ENCODE data around the gene GPR179.
A peak's percentile ranks its signal among the peaks of the same experiment; 100 is the strongest.
"Not testable (repeated sequence)": the region's sequence is repeated elsewhere in the genome, so short reads cannot be mapped to it uniquely, and the experiment has no call there.

The GPR179 gene

GRCh38 chr17:38320482-38320881 is 23.3 kb downstream of the GPR179 start:
- no peaks in the 10 kb centered on the region for H3K79me2 ChIP-seq (ENCODE audit: low read length)
- H2AFZ ChIP-seq (ENCODE audit: low read depth, low read length), result no peak overlapping the region
- no peak overlapping the region for H3K27ac ChIP-seq (ENCODE audit: low read length)
- H3K4me2 ChIP-seq (ENCODE audit: low read length), result no peak overlapping the region
- H3K4me3 ChIP-seq (ENCODE audit: low read length), result no peak overlapping the region
- H3K27me3 ChIP-seq (ENCODE audit: low read depth, low read length), result no peaks in the 10 kb centered on the region
- no peaks in the 10 kb centered on the region for H3K9me3 ChIP-seq (ENCODE audit: insufficient read depth, low read length)
- H3K36me3 ChIP-seq (replicated peaks; ENCODE audit: low read depth, low read length), result peaks cover 20% of the 10 kb centered on the region
- H3K9ac ChIP-seq (ENCODE audit: low read length), result no peak overlapping the region
- H4K20me1 ChIP-seq (ENCODE audit: insufficient read depth, low read length), result no peaks in the 10 kb centered on the region
- no peak for TF ChIP-seq EZH2phosphoT487 (IDR thresholded peaks at IDR 0.05; ENCODE audit: low read depth)
- no peak for TF ChIP-seq CTCF (IDR thresholded peaks at IDR 0.05; ENCODE audit: low read depth, low read length)
- H3K4me1 ChIP-seq (ENCODE audit: low read length), result no peaks in the 10 kb centered on the region

DNA sequence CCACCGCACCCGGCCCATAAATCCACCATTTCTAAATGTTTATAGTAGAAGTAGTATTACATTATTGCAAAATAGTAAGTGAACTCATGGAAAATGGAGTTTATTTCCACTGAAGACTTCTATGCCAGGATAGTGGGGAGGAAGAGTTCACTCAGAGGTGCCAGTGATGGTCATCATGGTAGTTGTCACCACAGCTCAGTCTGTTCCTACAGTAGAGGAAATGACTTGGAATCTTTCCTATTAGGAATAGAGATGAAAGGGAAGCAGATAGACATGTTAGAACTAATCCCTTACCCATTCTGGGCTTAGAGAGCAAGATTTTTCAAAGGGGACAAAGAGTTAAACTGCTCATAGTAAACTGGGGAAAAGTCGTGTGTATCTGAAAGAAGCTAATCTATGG is 26.7 kb downstream of the GPR179 start:
- no peak overlapping the region for H3K4me2 ChIP-seq (ENCODE audit: low read length)
- no peaks in the 10 kb centered on the region for H3K79me2 ChIP-seq (ENCODE audit: low read length)
- H3K36me3 ChIP-seq (replicated peaks; ENCODE audit: low read depth, low read length), result peaks cover 10% of the 10 kb centered on the region
- no peaks in the 10 kb centered on the region for H3K9me3 ChIP-seq (ENCODE audit: insufficient read depth, low read length)
- no peaks in the 10 kb centered on the region for H3K27me3 ChIP-seq (ENCODE audit: low read depth, low read length)
- H2AFZ ChIP-seq (ENCODE audit: low read depth, low read length), result no peak overlapping the region
- no peak overlapping the region for H3K9ac ChIP-seq (ENCODE audit: low read length)
- H4K20me1 ChIP-seq (ENCODE audit: insufficient read depth, low read length), result no peaks in the 10 kb centered on the region
- H3K27ac ChIP-seq (ENCODE audit: low read length), result no peak overlapping the region
- H3K4me3 ChIP-seq (ENCODE audit: low read length), result no peak overlapping the region
- no peak for TF ChIP-seq CTCF (IDR thresholded peaks at IDR 0.05; ENCODE audit: low read depth, low read length)
- no peaks in the 10 kb centered on the region for H3K4me1 ChIP-seq (ENCODE audit: low read length)

- H4K20me1 ChIP-seq (ENCODE audit: insufficient read depth, low read length), result no peaks in the 10 kb centered on the region
- no peak overlapping the region for H3K4me3 ChIP-seq (ENCODE audit: low read length)
- peaks cover 10% of the 10 kb centered on the region for H3K36me3 ChIP-seq (replicated peaks; ENCODE audit: low read depth, low read length)
- H3K9ac ChIP-seq (ENCODE audit: low read length), result no peak overlapping the region
- no peak overlapping the region for H2AFZ ChIP-seq (ENCODE audit: low read depth, low read length)
- no peaks in the 10 kb centered on the region for H3K4me1 ChIP-seq (ENCODE audit: low read length)
- no peaks in the 10 kb centered on the region for H3K27me3 ChIP-seq (ENCODE audit: low read depth, low read length)
- H3K9me3 ChIP-seq (ENCODE audit: insufficient read depth, low read length), result no peaks in the 10 kb centered on the region
- TF ChIP-seq EZH2phosphoT487 (IDR thresholded peaks at IDR 0.05; ENCODE audit: low read depth) (no peak), CTCF (IDR thresholded peaks at IDR 0.05; ENCODE audit: low read depth, low read length) (no peak)
- no peak overlapping the region for H3K27ac ChIP-seq (ENCODE audit: low read length)
- no peaks in the 10 kb centered on the region for H3K79me2 ChIP-seq (ENCODE audit: low read length)
- H3K4me2 ChIP-seq (ENCODE audit: low read length), result no peak overlapping the region
Observed at GRCh38 chr17:38315497-38315896, 28.3 kb downstream of the GPR179 start.

GRCh38 chr17:38296834-38297517 is 46.8 kb downstream of the GPR179 start, which contains the start of gene MRPL45:
MRPL45 (plus strand) TSS chr17:38297168; CDS start chr17:38297184, 16 bp downstream.
- not testable (repeated sequence) for H3K9me3 ChIP-seq (ENCODE audit: insufficient read depth, low read length); H4K20me1 ChIP-seq (ENCODE audit: insufficient read depth, low read length); H3K79me2 ChIP-seq (ENCODE audit: low read length); H3K27me3 ChIP-seq (ENCODE audit: low read depth, low read length); H3K27ac ChIP-seq (ENCODE audit: low read length); H3K36me3 ChIP-seq (replicated peaks; ENCODE audit: low read depth, low read length); H3K4me1 ChIP-seq (ENCODE audit: low read length)
- Histone ChIP-seq H3K4me3 (ENCODE audit: low read length) (peak within 1 kb of the TSS; percentile 82), H3K4me2 (ENCODE audit: low read length) (peak within 1 kb of the TSS; percentile 89), H2AFZ (ENCODE audit: low read depth, low read length) (peak within 1 kb of the TSS; percentile 86), H3K9ac (ENCODE audit: low read length) (peak within 1 kb of the TSS; percentile 76)

GRCh38 chr17:38295602-38296365 is 48.0 kb downstream of the GPR179 start:
- not testable (repeated sequence) for H3K36me3 ChIP-seq (replicated peaks; ENCODE audit: low read depth, low read length); H4K20me1 ChIP-seq (ENCODE audit: insufficient read depth, low read length); H3K9me3 ChIP-seq (ENCODE audit: insufficient read depth, low read length); H3K4me1 ChIP-seq (ENCODE audit: low read length); H3K27ac ChIP-seq (ENCODE audit: low read length); H3K79me2 ChIP-seq (ENCODE audit: low read length); H3K27me3 ChIP-seq (ENCODE audit: low read depth, low read length)
- peak overlapping the region; percentile 89 for H3K4me2 ChIP-seq (ENCODE audit: low read length)
- peak overlapping the region; percentile 82 for H3K4me3 ChIP-seq (ENCODE audit: low read length)
- peak overlapping the region; percentile 67 for H3K9ac ChIP-seq (ENCODE audit: low read length)
- peak overlapping the region; percentile 86 for H2AFZ ChIP-seq (ENCODE audit: low read depth, low read length)

- H3K36me3 ChIP-seq (replicated peaks; ENCODE audit: low read depth, low read length); H3K27me3 ChIP-seq (ENCODE audit: low read depth, low read length); H3K4me2 ChIP-seq (ENCODE audit: low read length); H3K79me2 ChIP-seq (ENCODE audit: low read length); H4K20me1 ChIP-seq (ENCODE audit: insufficient read depth, low read length); H3K27ac ChIP-seq (ENCODE audit: low read length); H3K4me3 ChIP-seq (ENCODE audit: low read length); H2AFZ ChIP-seq (ENCODE audit: low read depth, low read length); H3K9me3 ChIP-seq (ENCODE audit: insufficient read depth, low read length); H3K9ac ChIP-seq (ENCODE audit: low read length); H3K4me1 ChIP-seq (ENCODE audit: low read length): not testable (repeated sequence)
Observed at GRCh38 chr17:38289760-38290159, 54.0 kb downstream of the GPR179 start.
